Hair follicle dermal papilla cell (primary cell): ENCODE data around the gene SYNGR2. TPM values are rescaled to one million over a fixed set of nuclear protein-coding genes. Genes with fewer than 3 reads are reported as not detected.

Experiments used
- small RNA-seq: library from RNA; depleted of rRNA; stranded (forward); fragments of <200 nt; gene quantifications from one replicate; pipeline ENCODE3, GENCODE V24; 2012
- total RNA-seq: library from RNA; depleted of rRNA; stranded (reverse); fragments of >200 nt; gene quantifications from 2 replicates; pipeline ENCODE4 v1.2.3, GENCODE V29; 2012

Gene SYNGR2
- total RNA-seq = 6.8 and 7.5 TPM in 2 replicates

GRCh38 chr17:78168242-78168902 is at the start of gene SYNGR2:
Gene SYNGR2, plus strand, starts transcription at chr17:78168581. Its CDS starts 36 bp downstream, at chr17:78168617.

DNA sequence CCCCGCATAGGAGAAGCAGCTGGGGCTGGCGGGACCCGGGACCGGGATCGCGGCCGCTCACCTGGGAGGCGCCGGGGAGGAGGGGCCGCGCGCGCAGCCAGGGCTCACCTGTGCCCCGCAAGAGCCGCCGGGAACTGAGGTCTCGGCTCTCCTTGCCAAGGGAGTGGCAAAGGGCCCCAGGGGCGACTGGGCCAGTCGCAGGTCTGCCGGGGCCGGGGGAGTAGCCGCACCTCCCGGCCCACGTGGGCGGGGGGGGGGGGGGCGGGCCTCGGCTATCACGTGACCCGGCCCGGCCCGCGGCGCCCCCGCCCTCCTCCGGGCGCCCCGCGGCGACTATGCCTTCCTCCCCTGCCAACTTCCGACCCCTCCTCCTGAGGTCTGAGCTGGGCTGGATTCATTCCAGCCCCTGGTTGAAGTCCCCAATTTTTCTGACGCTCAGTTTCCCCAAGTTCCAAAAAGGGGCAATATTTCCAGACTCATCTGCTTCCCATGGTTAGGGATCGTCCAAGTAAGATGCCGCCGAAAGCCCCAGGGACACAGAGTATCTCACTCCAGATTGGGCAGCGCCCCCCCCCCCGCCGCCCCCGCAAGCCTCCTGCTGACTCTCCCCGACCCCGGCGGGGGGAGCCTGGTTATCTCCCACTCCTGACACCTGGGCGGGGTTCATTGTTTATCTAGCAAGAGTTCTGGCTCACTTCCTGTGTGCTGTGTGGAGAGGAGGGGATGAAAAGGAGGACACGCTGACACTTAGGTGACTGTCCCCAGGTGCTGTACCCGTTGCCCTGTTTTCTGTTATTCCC is 39.6 kb upstream of the SYNGR2 start, which contains the start of gene TMC6:
Gene TMC6, minus strand, starts transcription at position 205 of the 800 bp plus-strand sequence. CDS start 1,923 bp downstream, outside the sequence.

DNA sequence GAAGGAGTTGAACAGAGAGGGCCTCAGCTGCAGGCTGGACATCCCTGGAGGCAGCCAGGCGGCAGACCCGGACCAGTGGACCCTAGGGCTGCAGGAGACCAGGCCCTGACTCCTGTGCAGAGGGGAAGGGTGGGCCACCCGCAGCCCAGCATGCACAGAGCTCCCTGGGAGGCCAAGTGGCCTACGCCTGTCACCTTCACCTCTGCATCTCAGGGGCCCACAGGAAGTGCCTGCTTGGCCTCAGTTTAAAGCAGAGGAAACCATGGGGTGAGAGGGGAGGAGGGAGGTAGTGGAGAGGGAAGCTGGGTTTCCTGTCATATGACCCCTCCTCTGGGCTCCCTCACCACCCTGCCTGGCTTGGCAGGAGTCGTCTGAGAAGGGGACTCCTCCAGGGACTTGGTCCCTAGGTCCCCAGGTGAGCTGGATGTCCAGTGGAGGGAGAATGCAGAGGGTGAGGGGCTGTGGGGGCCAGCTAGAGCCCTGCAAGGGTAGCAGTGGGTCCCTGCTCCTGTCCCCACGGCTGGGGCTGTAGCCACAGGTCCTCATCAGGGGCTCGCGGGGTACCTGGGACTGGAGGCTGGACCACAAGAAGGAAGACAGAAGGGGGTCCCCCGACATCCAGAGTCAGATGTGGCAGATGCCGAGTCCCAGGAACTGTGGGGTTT is 37.8 kb upstream of the SYNGR2 start, which contains the start of gene TMC8:
Gene TMC8, plus strand, starts transcription at position 335 of the 665 bp plus-strand sequence. CDS start 818 bp downstream, outside the sequence.

DNA sequence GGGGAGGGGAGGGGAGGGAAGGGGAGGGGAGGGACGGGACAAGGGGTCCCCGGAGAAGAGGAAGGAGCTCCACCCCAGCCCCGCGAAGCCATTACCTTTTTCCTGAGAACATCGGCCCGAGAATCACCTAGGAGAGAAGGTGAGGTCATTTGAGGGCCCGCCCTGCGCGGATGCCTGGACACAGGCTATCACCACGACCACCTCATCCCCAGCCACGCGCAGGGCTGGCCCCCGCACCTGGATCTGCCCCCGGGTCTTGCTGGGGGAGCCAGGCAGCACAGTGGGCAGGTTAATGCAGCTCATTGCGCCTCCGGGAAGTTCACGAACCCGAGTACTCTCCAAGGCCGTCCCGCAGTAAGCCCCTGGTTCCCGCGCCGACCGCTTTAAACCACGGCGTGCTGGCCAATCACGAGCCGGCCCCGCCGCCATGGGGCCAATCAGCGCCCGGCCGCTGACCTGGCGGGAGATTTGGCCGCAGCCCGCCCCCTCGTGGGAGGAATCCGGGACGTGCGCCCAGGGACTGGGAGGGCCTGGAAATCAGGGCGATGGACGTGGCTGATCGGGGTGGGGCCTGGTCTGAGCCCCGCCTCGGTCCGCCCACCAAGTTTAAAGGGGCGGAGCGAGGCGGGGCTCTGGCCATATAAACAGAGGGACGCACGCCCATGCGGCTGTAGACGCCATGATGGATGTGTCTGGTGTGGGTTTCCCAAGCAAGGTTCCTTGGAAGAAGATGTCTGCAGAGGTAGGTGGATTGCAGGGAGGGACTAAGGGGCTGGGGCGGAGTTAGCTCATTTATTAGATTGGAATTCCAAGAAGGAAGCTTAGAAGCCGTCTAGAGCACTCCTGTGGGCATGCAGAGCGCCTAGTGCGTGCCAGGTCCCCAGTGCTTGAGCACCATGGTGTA is 18.6 kb downstream of the SYNGR2 start, which contains the start of the genes AFMID and TK1:
Gene AFMID, plus strand, starts transcription at position 671 of the 904 bp plus-strand sequence. Its CDS starts 9 bp downstream, at position 680.
Gene TK1, minus strand, starts transcription at position 361 of the 904 bp plus-strand sequence. Its CDS starts 58 bp downstream, at position 303.

DNA sequence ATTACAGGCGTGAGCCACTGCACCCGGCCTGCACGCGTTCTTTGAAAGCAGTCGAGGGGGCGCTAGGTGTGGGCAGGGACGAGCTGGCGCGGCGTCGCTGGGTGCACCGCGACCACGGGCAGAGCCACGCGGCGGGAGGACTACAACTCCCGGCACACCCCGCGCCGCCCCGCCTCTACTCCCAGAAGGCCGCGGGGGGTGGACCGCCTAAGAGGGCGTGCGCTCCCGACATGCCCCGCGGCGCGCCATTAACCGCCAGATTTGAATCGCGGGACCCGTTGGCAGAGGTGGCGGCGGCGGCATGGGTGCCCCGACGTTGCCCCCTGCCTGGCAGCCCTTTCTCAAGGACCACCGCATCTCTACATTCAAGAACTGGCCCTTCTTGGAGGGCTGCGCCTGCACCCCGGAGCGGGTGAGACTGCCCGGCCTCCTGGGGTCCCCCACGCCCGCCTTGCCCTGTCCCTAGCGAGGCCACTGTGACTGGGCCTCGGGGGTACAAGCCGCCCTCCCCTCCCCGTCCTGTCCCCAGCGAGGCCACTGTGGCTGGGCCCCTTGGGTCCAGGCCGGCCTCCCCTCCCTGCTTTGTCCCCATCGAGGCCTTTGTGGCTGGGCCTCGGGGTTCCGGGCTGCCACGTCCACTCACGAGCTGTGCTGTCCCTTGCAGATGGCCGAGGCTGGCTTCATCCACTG is 45.8 kb downstream of the SYNGR2 start, which contains the start of gene BIRC5:
Gene BIRC5, plus strand, starts transcription at position 238 of the 690 bp plus-strand sequence. Its CDS starts 64 bp downstream, at position 302.

Small RNA genes lying within 50 kb of the gene (small RNA-seq; reads per million reads assigned to genes)
- not detected for gene AC087645.1

Other genes with a start within 250 kb of the SYNGR2 start
- 7.4 and 7.5 TPM in 2 replicates for gene TNRC6C, start 209.9 kb upstream of the SYNGR2 start, total RNA-seq
- gene TMC6, start 39.8 kb upstream of the SYNGR2 start, total RNA-seq = 1.9 and 3.9 TPM in 2 replicates
- gene TMC8, start 37.8 kb upstream of the SYNGR2 start, total RNA-seq = not detected in 2 replicates
- gene C17orf99, start 22.2 kb upstream of the SYNGR2 start, total RNA-seq = not detected in 2 replicates
- 28.9 and 75.0 TPM in 2 replicates for gene TK1, start 18.5 kb downstream of the SYNGR2 start, total RNA-seq
- 33.4 and 37.0 TPM in 2 replicates for gene AFMID, start 18.8 kb downstream of the SYNGR2 start, total RNA-seq
- gene BIRC5, start 45.7 kb downstream of the SYNGR2 start, total RNA-seq = 5.7 and 9.1 TPM in 2 replicates
- gene TMEM235, start 63.0 kb downstream of the SYNGR2 start, total RNA-seq = not detected in 2 replicates
- gene SOCS3, start 191.5 kb downstream of the SYNGR2 start, total RNA-seq = 216 and 282 TPM in 2 replicates
- gene PGS1, start 210.1 kb downstream of the SYNGR2 start, total RNA-seq = 53.2 and 63.3 TPM in 2 replicates